CD14-positive monocyte (primary cell): ENCODE data around the gene KCNMA1. TPM values are rescaled to one million over a fixed set of nuclear protein-coding genes. Genes with fewer than 3 reads are reported as not detected.

Experiments
- DNase-seq, 3 donors: peaks; one replicate each; pipeline ENCODE4 v3.0.0-alpha.2; 2011 to 2022
- H2AFZ ChIP-seq: 2 replicates; pipeline ENCODE4 v1.6.0; 2012; ENCODE audit warnings: mild to moderate bottlenecking, low read depth, low read length, inconsistent platforms; ENCODE audit not compliant: insufficient read depth, poor library complexity, severe bottlenecking
- H3K27ac ChIP-seq, 2 donors: 1 replicate in 1 of 2; 2 replicates in 1 of 2; pipeline ENCODE4 v1.5.1; 2012 to 2013; ENCODE audit warnings: low read length in 2 of 2, control low read depth in 1 of 2, inconsistent platforms in 1 of 2, low read depth in 1 of 2, mild to moderate bottlenecking in 1 of 2
- H3K27me3 ChIP-seq, 2 donors: one replicate each; pipeline versions ENCODE4 v1.6.0 to v1.6.1; 2011 to 2013; ENCODE audit warnings: low read length in 2 of 2; ENCODE audit not compliant: control insufficient read depth in 2 of 2, insufficient read depth in 2 of 2
- H3K36me3 ChIP-seq, 2 donors: replicated peaks in 1 of 2; 1 replicate in 1 of 2; 2 replicates in 1 of 2; pipeline versions ENCODE4 v1.5.1 to v1.6.1; 2012 to 2013; ENCODE audit warnings: low read length in 2 of 2, control low read depth in 1 of 2, inconsistent platforms in 1 of 2, mild to moderate bottlenecking in 1 of 2; ENCODE audit not compliant: insufficient read depth in 2 of 2, control insufficient read depth in 1 of 2
- H3K4me1 ChIP-seq, 2 donors: 1 replicate in 1 of 2; 2 replicates in 1 of 2; pipeline versions ENCODE4 v1.5.1 to v1.6.1; 2012 to 2013; ENCODE audit warnings: low read length in 2 of 2, control low read depth in 1 of 2, inconsistent platforms in 1 of 2, mild to moderate bottlenecking in 1 of 2, moderate library complexity in 1 of 2; ENCODE audit not compliant: insufficient read depth in 2 of 2, control insufficient read depth in 1 of 2
- H3K4me2 ChIP-seq: replicated peaks from 2 replicates; pipeline ENCODE3; 2012; ENCODE audit warnings: low read length, moderate library complexity, mild to moderate bottlenecking; ENCODE audit not compliant: poor library complexity, severe bottlenecking; ENCODE audit errors: extremely low read depth
- H3K4me3 ChIP-seq, 3 experiments: fragments of 200-600 bp in 1 of 3; sonication (generic) in 1 of 3; replicated peaks in 1 of 3; 1 replicate in 2 of 3; 2 replicates in 1 of 3; pipeline ENCODE4 v1.5.1; 2011 to 2013; ENCODE audit warnings: low read length in 3 of 3, mild to moderate bottlenecking in 3 of 3, control low read depth in 2 of 3, low read depth in 2 of 3, inconsistent platforms in 1 of 3, moderate library complexity in 1 of 3
- H3K79me2 ChIP-seq: 2 replicates; pipeline ENCODE4 v1.6.0; 2012; ENCODE audit warnings: mild to moderate bottlenecking, control low read depth, inconsistent platforms, low read length, moderate library complexity; ENCODE audit not compliant: insufficient read depth
- H3K9ac ChIP-seq: 2 replicates; pipeline ENCODE4 v1.6.0; 2017; ENCODE audit warnings: low read length, mild to moderate bottlenecking; ENCODE audit not compliant: insufficient read depth, poor library complexity, severe bottlenecking
- H3K9me3 ChIP-seq, 2 donors: replicated peaks in 1 of 2; 1 replicate in 1 of 2; 2 replicates in 1 of 2; pipeline versions ENCODE4 v1.5.1 to v1.6.1; 2012 to 2013; ENCODE audit warnings: low read length in 2 of 2, control low read depth in 1 of 2; ENCODE audit not compliant: control insufficient read depth in 1 of 2, insufficient read depth in 1 of 2
- H4K20me1 ChIP-seq: 2 replicates; pipeline ENCODE4 v1.6.0; 2012; ENCODE audit warnings: mild to moderate bottlenecking, low read length, control low read depth, moderate library complexity; ENCODE audit not compliant: insufficient read depth
- H3K27ac Mint-ChIP-seq, 7 donors: one replicate each; pipeline ENCODE4 v1.8.0; 2020; ENCODE audit warnings: mild to moderate bottlenecking in 7 of 7, mixed read lengths in 7 of 7, moderate library complexity in 6 of 7, inconsistent platforms in 2 of 7
- H3K27me3 Mint-ChIP-seq, 3 donors: one replicate each; pipeline ENCODE4 v1.8.0; 2021 to 2022; ENCODE audit warnings: low read depth in 3 of 3, mild to moderate bottlenecking in 3 of 3, mixed read lengths in 3 of 3, moderate library complexity in 3 of 3, inconsistent platforms in 1 of 3
- H3K36me3 Mint-ChIP-seq, 2 donors: one replicate each; pipeline ENCODE4 v1.8.0; 2020; ENCODE audit warnings: mixed read lengths in 2 of 2, inconsistent platforms in 1 of 2, mild to moderate bottlenecking in 1 of 2
- H3K4me1 Mint-ChIP-seq: one replicate; pipeline ENCODE4 v1.8.0; 2020; ENCODE audit warnings: mild to moderate bottlenecking, mixed read lengths
- H3K4me3 Mint-ChIP-seq, 2 donors: one replicate each; pipeline ENCODE4 v1.8.0; 2020; ENCODE audit warnings: mild to moderate bottlenecking in 2 of 2, mixed read lengths in 2 of 2, moderate library complexity in 1 of 2
- H3K9me3 Mint-ChIP-seq, 7 donors: one replicate each; pipeline ENCODE4 v1.8.0; 2020 to 2022; ENCODE audit warnings: mixed read lengths in 7 of 7, mild to moderate bottlenecking in 6 of 7, moderate library complexity in 6 of 7, inconsistent platforms in 2 of 7
- WGBS: methylation state at CpG from one replicate; pipeline ENCODE4 v1.1.5; 2013; ENCODE audit warnings: missing lambda C conversion rate; ENCODE audit not compliant: insufficient coverage; 5-methylcytosine and 5-hydroxymethylcytosine counted together
- intact Hi-C, 2 donors: fragments of 100-400 bp; cut with micrococcal nuclease; formaldehyde crosslinking; loops; one replicate each; pipeline versions ENCODE4 v1.15.0 to v1.15.1; 2023
- polyA plus RNA-seq, 3 donors: library from polyadenylated mRNA; depleted of rRNA in 1 of 3; unstranded in 2 of 3; stranded (reverse) in 1 of 3; fragments of 300-500 nt in 2 of 3; fragments of >200 nt in 1 of 3; fragmentation: Illumina TruSeq in 2 of 3; gene quantifications; 1 replicate in 2 of 3; 2 replicates in 1 of 3; pipeline ENCODE4 v1.2.3, GENCODE V29; 2012 to 2021
- TF ChIP-seq, protein P1 (sequence below): fragments of 200-600 bp; IDR thresholded peaks from one replicate; pipeline ENCODE4 v1.8.0; 2022; ENCODE audit warnings: antibody characterized with exemption, mild to moderate bottlenecking

KCNMA1 gene
- polyA plus RNA-seq, 3 donors: 0.11 to 1.0 TPM; not detected in 1

DNA sequence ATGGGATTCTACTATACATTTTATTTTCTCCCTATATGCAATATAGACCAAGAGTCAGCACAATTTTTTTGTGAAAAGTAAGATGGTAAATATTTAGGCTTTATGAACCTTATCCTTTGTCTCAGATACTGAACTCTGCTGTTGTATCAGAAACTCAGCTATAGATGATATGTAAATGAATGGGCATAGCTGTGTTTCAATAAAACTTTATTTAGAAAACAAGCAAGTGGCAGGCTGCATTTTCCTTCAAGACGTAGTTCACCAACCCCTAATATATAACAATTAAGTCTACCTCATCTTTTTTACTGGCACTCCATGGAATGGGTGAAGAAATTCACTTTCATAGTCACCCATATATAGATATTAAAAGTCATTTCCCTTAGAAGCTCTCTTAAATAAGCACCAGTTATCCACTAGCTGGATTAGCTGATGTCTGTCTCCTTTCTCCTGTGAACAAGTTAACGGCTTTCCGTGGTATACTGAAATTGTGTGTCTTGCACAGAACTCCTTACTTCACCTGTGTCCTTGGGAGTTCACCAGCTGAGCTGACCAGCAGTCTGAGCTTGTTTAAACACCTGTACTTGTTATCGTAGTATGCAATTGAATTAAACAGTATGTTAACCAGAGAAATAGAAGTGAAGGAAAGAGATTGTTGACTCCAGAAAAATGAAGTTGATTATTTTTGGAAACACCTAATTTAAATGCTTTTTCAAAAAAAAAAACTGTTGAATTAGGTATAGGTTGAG is 770.6 kb downstream of the KCNMA1 start:
- H3K9me3 ChIP-seq: no peaks in the 10 kb centered on the region
- H2AFZ ChIP-seq: no peak overlapping the region
- no peak overlapping the region for H3K27ac Mint-ChIP-seq
- intact Hi-C loops: no loop called here
- H3K4me1 ChIP-seq: no peaks in the 10 kb centered on the region
- DNase-seq: no peak
- no peak overlapping the region for H3K27ac ChIP-seq
- WGBS: no CpG with 5 or more reads among the region's 4 CpGs
- TF ChIP-seq, protein P1, sequence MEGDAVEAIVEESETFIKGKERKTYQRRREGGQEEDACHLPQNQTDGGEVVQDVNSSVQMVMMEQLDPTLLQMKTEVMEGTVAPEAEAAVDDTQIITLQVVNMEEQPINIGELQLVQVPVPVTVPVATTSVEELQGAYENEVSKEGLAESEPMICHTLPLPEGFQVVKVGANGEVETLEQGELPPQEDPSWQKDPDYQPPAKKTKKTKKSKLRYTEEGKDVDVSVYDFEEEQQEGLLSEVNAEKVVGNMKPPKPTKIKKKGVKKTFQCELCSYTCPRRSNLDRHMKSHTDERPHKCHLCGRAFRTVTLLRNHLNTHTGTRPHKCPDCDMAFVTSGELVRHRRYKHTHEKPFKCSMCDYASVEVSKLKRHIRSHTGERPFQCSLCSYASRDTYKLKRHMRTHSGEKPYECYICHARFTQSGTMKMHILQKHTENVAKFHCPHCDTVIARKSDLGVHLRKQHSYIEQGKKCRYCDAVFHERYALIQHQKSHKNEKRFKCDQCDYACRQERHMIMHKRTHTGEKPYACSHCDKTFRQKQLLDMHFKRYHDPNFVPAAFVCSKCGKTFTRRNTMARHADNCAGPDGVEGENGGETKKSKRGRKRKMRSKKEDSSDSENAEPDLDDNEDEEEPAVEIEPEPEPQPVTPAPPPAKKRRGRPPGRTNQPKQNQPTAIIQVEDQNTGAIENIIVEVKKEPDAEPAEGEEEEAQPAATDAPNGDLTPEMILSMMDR: no peak
- H3K4me3 ChIP-seq: no peak overlapping the region
- no peak overlapping the region for H3K4me3 Mint-ChIP-seq
- H4K20me1 ChIP-seq: no peaks in the 10 kb centered on the region
- no peak overlapping the region for H3K4me2 ChIP-seq
- no peak overlapping the region for H3K9ac ChIP-seq
- H3K27me3 Mint-ChIP-seq: peaks cover 1 to 10% (median 7%) of the 10 kb centered on the region in 3 donors
- no peaks in the 10 kb centered on the region for H3K36me3 ChIP-seq
- H3K79me2 ChIP-seq: no peaks in the 10 kb centered on the region
- H3K27me3 ChIP-seq: no peaks in the 10 kb centered on the region
- no peaks in the 10 kb centered on the region for H3K4me1 Mint-ChIP-seq
- peaks cover 0 to 3% (median 0%) of the 10 kb centered on the region in 7 donors for H3K9me3 Mint-ChIP-seq
- H3K36me3 Mint-ChIP-seq: no peaks in the 10 kb centered on the region

DNA sequence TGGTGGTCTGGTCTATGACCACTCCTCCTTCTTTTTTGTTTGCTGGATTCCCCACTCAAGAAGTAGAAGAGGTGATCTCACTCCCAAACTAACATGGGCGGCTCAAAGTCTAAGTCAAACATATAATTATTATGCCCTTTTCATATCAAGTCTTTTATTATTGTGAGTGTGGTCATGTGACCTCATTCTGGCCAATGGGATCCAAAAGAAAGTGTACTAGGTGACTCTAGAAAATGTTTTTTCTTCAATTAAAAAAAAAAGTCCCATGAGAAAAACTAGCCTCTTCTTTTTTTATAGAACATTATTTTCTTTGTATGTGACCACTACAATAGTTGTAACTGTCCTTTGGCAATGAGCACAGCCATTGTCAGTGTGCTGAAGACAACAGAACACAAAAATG is 772.7 kb downstream of the KCNMA1 start:
- H3K27ac ChIP-seq: no peak overlapping the region
- no peak for DNase-seq
- H3K27me3 ChIP-seq: peaks cover 0 to 2% of the 10 kb centered on the region in 2 donors
- H3K27me3 Mint-ChIP-seq: peaks cover 1 to 6% (median 5%) of the 10 kb centered on the region in 3 donors
- H3K4me2 ChIP-seq: no peak overlapping the region
- H3K36me3 Mint-ChIP-seq: no peaks in the 10 kb centered on the region
- H3K9me3 ChIP-seq: no peaks in the 10 kb centered on the region
- H3K4me3 Mint-ChIP-seq: no peak overlapping the region
- WGBS: no CpG with 5 or more reads among the region's 1 CpG
- no peak overlapping the region for H3K4me3 ChIP-seq
- intact Hi-C loops: no loop called here
- no peak overlapping the region for H3K27ac Mint-ChIP-seq
- no peaks in the 10 kb centered on the region for H3K36me3 ChIP-seq
- TF ChIP-seq, protein P1: no peak
- H3K4me1 ChIP-seq: no peaks in the 10 kb centered on the region
- H3K79me2 ChIP-seq: no peaks in the 10 kb centered on the region
- no peak overlapping the region for H3K9ac ChIP-seq
- peaks cover 0 to 3% (median 0%) of the 10 kb centered on the region in 7 donors for H3K9me3 Mint-ChIP-seq
- no peaks in the 10 kb centered on the region for H3K4me1 Mint-ChIP-seq
- no peak overlapping the region for H2AFZ ChIP-seq
- H4K20me1 ChIP-seq: no peaks in the 10 kb centered on the region
